ENCODE measurements around the gene PCDHA5. TPM values are rescaled to one million over a fixed set of nuclear protein-coding genes. Genes with fewer than 3 reads are reported as not detected.
A peak's percentile ranks its signal among the peaks of the same experiment; 100 is the strongest.
"Not testable (repeated sequence)": the region's sequence is repeated elsewhere in the genome, so short reads cannot be mapped to it uniquely, and the experiment has no call there.

PCDHA5 gene
- under 1 TPM; 0.10 to 0.35 (median 0.26) TPM for total RNA-seq
- long read RNA-seq, donor 1 = 0 reads
- long read RNA-seq, donor 2 = 0 reads

DNA sequence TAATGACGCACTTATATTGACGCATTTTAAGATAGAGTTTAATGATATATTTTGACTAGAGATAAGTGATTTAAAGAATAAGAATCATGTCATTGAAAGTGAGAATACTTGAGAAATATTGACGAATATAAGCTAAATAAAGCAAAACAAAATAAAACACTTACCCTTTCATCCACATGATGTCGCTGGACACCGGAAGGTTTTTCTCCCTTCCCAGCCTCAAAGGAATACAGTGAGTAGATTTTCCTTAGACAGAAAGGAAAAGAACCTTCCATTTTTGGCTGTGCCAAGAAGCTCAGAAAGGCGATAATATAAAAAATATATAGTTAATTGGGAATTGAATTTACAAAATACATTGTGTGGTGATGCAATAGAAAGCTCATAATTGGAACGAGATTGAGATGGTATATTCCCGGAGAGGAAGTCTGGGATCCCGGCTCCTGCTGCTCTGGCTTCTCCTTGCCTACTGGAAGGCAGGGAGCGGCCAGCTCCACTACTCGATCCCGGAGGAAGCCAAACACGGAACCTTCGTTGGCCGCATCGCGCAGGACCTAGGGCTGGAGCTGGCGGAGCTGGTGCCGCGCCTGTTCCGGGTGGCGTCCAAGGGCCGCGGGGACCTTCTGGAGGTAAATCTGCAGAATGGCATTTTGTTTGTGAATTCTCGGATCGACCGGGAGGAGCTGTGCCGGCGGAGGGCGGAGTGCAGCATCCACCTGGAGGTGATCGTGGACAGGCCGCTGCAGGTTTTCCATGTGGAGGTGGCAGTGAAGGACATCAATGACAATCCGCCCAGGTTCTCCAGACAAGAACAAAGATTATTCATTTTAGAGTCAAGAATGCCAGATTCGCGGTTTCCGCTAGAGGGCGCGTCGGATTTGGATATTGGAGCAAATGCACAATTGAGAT is at the start of gene PCDHA5:
PCDHA5 (plus strand) TSS at position 239 of the 906 bp plus-strand sequence.
- Histone ChIP-seq H3K36me3 (ENCODE audit: low read depth) (no peaks in the 10 kb centered on the region), H3K4me1 (ENCODE audit: low read depth) (no peaks in the 10 kb centered on the region), H3K4me3 (no peak within 1 kb of the TSS), H3K9me3 (peaks cover 31% of the 10 kb centered on the region)
- TF ChIP-seq, protein P1, sequence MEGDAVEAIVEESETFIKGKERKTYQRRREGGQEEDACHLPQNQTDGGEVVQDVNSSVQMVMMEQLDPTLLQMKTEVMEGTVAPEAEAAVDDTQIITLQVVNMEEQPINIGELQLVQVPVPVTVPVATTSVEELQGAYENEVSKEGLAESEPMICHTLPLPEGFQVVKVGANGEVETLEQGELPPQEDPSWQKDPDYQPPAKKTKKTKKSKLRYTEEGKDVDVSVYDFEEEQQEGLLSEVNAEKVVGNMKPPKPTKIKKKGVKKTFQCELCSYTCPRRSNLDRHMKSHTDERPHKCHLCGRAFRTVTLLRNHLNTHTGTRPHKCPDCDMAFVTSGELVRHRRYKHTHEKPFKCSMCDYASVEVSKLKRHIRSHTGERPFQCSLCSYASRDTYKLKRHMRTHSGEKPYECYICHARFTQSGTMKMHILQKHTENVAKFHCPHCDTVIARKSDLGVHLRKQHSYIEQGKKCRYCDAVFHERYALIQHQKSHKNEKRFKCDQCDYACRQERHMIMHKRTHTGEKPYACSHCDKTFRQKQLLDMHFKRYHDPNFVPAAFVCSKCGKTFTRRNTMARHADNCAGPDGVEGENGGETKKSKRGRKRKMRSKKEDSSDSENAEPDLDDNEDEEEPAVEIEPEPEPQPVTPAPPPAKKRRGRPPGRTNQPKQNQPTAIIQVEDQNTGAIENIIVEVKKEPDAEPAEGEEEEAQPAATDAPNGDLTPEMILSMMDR (IDR thresholded peaks at IDR 0.05) = no peak
- intact Hi-C loops (cut with DNase I, micrococcal nuclease) = no loop called here
- ATAC-seq (no peak), DNase-seq (peak in 1 of 3 donors; percentile 26)

DNA sequence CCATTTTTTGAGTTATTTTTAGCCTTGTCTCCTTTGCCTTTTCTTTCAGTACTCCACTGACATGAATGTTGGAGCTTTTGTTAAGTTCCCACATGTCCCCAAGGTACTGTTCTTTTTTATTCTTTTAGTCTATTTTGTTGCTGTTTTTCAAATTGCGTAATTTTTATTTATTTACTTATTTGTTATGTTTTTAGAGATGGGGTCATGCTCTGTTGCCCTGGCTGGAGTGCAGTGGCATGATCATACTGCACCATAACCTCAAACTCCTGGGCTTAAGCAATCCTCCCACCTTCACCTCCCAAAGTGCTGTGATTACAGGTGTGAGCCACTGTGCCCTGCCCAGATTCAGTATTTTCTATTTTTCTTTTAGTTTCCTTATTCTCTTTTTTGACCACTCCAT is 40.9 kb upstream of the PCDHA5 start:
- ATAC-seq (no peak), DNase-seq (no peak)
- TF ChIP-seq, protein P1 (IDR thresholded peaks at IDR 0.05) = no peak
- no peaks in the 10 kb centered on the region for H3K36me3 ChIP-seq (ENCODE audit: low read depth)
- no peak overlapping the region for H3K4me3 ChIP-seq
- peaks cover 69% of the 10 kb centered on the region for H3K9me3 ChIP-seq
- no peaks in the 10 kb centered on the region for H3K4me1 ChIP-seq (ENCODE audit: low read depth)
- intact Hi-C loops (cut with DNase I, micrococcal nuclease) = no loop called here

DNA sequence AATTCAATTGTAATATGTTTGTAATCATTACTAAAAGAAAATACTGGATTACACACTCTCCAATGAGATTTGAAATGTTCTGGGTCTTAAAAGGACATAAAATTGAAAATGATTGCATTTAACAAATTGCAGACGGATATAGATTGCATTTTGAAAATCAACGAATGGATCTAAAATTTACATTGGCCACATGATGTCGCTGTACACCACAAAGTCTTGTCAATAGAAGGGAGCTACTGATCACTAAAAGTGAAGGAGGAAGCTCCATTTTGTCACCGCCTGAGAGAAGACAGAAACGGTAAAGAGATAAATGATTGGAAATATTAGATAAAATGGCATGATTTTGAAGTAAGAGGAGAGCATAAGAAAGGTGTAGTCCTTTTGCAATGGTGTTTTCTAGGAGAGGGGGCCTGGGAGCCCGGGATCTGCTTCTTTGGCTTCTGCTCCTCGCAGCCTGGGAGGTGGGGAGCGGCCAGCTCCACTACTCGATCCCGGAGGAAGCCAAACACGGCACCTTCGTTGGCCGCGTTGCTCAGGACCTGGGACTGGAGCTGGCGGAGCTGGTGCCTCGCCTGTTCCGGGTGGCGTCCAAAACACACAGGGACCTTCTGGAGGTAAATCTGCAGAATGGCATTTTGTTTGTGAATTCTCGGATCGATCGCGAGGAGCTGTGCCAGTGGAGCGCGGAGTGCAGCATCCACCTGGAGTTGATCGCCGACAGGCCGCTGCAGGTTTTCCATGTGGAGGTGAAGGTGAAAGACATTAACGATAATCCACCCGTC is 35.3 kb upstream of the PCDHA5 start, which contains the start of gene PCDHA1:
PCDHA1 (plus strand) TSS at position 236 of the 782 bp plus-strand sequence.
- Histone ChIP-seq H3K9me3 (peaks cover 71% of the 10 kb centered on the region), H3K4me3 (no peak within 1 kb of the TSS), H3K36me3 (ENCODE audit: low read depth) (no peaks in the 10 kb centered on the region), H3K4me1 (ENCODE audit: low read depth) (no peaks in the 10 kb centered on the region)
- intact Hi-C loops (cut with DNase I, micrococcal nuclease) = no loop called here
- TF ChIP-seq, protein P1 (IDR thresholded peaks at IDR 0.05) = no peak
- no peak for DNase-seq
- ATAC-seq = no peak

DNA sequence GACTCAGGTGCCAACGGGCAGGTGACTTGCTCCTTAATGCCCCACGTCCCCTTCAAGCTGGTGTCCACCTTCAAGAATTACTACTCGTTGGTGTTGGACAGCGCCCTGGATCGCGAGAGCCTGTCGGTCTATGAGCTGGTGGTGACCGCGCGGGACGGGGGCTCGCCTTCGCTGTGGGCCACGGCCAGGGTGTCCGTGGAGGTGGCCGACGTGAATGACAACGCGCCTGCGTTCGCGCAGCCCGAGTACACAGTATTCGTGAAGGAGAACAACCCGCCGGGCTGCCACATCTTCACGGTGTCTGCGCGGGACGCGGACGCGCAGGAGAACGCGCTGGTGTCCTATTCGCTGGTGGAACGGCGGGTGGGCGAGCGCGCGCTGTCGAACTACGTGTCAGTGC is 34.0 kb upstream of the PCDHA5 start:
- H3K36me3 ChIP-seq (ENCODE audit: low read depth); DNase-seq; H3K4me1 ChIP-seq (ENCODE audit: low read depth); ATAC-seq; H3K4me3 ChIP-seq; intact Hi-C loops (cut with DNase I, micrococcal nuclease): not testable (repeated sequence)
- peaks cover 59% of the 10 kb centered on the region for H3K9me3 ChIP-seq

DNA sequence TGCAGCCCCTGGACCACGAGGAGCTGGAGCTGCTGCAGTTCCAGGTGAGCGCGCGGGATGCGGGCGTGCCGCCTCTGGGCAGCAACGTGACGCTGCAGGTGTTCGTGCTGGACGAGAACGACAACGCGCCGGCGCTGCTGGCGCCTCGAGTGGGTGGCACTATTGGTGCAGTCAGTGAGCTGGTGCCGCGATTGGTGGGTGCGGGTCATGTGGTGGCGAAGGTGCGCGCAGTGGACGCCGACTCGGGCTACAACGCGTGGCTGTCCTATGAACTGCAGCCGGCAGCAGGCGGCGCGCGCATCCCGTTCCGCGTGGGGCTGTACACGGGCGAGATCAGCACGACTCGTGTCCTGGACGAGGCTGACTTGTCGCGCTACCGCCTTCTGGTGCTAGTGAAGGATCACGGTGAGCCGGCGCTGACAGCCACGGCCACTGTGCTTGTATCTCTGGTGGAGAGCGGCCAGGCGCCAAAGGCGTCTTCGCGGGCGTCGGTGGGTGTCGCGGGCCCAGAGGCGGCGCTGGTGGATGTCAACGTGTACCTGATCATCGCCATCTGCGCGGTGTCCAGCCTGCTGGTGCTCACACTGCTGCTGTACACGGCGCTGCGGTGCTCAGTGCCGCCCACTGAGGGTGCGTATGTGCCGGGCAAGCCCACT is 33.4 kb upstream of the PCDHA5 start:
- H3K4me1 ChIP-seq (ENCODE audit: low read depth); ATAC-seq; intact Hi-C loops (cut with DNase I, micrococcal nuclease); DNase-seq; H3K4me3 ChIP-seq; H3K36me3 ChIP-seq (ENCODE audit: low read depth): not testable (repeated sequence)
- peaks cover 58% of the 10 kb centered on the region for H3K9me3 ChIP-seq

DNA sequence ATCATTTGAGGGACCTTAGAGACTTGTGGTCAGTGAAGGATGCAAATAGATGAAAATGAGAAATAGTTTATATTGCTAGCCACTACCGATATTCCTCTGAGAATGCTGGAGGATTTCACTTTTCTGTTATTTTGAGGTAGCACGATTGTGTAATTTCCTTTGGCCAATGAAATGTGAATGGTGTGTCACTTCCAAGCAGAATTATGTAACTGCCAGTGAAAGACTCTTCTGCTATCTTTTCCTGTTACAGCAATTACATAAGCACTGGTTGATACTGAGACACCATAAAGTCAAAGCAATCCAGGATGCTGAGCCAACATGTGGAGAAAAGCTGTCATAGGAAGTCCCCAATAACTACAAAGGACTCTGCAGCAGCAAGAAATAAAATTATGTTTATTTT is 30.3 kb upstream of the PCDHA5 start:
- H3K4me1 ChIP-seq (ENCODE audit: low read depth) = no peaks in the 10 kb centered on the region
- peaks cover 65% of the 10 kb centered on the region for H3K9me3 ChIP-seq
- no peak overlapping the region for H3K4me3 ChIP-seq
- no peak for DNase-seq
- TF ChIP-seq, protein P1 (IDR thresholded peaks at IDR 0.05) = no peak
- no peaks in the 10 kb centered on the region for H3K36me3 ChIP-seq (ENCODE audit: low read depth)
- no peak for ATAC-seq
- intact Hi-C loops (cut with DNase I, micrococcal nuclease) = no loop called here
